Prostate gland (tissue), 2 donors: ENCODE results near the gene PRAMEF14.
"Not testable (repeated sequence)": the region's sequence is repeated elsewhere in the genome, so short reads cannot be mapped to it uniquely, and the experiment has no call there.

ENCODE experiments used
- POLR2A ChIP-seq: fragments of 450-650 bp; IDR thresholded peaks from one replicate; pipeline ENCODE4 v1.6.1; 2016; ENCODE audit warnings: antibody characterized with exemption, mild to moderate bottlenecking
- TF ChIP-seq, protein P1 (sequence below), 4 experiments: fragments of 200-600 bp in 2 of 4; fragments of 450-650 bp in 2 of 4; sonication (generic) in 2 of 4; IDR thresholded peaks; 1 replicate in 3 of 4; 2 replicates in 1 of 4; pipeline ENCODE4 v1.5.1; 2016 to 2019; ENCODE audit warnings: antibody characterized with exemption in 4 of 4, mild to moderate bottlenecking in 2 of 4, moderate library complexity in 2 of 4

- TF ChIP-seq, protein P1, sequence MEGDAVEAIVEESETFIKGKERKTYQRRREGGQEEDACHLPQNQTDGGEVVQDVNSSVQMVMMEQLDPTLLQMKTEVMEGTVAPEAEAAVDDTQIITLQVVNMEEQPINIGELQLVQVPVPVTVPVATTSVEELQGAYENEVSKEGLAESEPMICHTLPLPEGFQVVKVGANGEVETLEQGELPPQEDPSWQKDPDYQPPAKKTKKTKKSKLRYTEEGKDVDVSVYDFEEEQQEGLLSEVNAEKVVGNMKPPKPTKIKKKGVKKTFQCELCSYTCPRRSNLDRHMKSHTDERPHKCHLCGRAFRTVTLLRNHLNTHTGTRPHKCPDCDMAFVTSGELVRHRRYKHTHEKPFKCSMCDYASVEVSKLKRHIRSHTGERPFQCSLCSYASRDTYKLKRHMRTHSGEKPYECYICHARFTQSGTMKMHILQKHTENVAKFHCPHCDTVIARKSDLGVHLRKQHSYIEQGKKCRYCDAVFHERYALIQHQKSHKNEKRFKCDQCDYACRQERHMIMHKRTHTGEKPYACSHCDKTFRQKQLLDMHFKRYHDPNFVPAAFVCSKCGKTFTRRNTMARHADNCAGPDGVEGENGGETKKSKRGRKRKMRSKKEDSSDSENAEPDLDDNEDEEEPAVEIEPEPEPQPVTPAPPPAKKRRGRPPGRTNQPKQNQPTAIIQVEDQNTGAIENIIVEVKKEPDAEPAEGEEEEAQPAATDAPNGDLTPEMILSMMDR (IDR thresholded peaks at IDR 0.05), result not testable (repeated sequence)
- TF ChIP-seq POLR2A, result not testable (repeated sequence)
Observed at GRCh38 chr1:13297216-13297931, 49.6 kb downstream of the PRAMEF14 start.
